DMS79 treated with DMSO at 0.1 percent for 48 hours (cell line): Measurements from ENCODE around the gene NFIA.

Experiments
- DNase-seq: peaks from one replicate; lab custom pipeline; 2025; lab: John Stamatoyannopoulos, UW

Gene NFIA

DNA sequence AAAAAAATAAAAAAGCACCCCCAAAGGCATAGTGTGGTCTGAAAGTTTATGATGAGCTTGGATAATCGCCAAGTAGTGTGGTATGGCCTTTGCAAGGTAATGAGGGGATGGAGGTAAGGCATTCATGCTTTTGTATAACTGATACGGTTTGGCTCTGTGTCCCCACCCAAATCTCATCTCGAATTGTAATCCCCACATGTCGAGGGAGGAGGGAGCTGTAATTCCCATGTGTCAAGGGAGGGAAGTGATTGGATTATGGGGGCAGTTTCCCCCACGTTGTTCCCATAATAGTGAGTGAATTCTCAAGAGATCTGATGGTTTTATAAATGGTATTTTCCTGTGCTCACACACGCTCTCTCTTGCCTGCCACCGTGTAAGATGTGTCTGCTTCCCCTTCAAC is 215.5 kb downstream of the NFIA start:
- DNase-seq: no peak

DNA sequence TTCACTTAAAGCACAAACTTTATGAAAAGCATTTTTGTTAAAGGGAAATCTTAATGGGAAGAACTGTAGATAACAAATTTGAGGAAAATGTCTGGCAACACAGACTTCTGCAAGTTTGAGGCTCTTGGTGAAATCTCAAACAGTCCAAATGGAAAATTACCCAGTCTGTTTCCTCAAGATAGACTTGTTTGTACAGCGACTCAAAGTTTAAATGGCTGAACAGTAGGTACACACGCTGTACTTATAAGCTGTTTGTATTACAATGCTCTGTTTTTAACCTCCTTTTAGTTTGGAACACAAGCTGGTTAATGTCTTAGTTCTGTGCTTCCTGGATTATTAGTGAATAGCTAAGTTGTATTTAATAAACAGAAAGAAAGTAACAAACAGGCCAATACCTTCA is 217.1 kb downstream of the NFIA start:
- DNase-seq: no peak

- DNase-seq: no peak
Observed at GRCh38 chr1:61300899-61301298, 218.5 kb downstream of the NFIA start.

- no peak for DNase-seq
Observed at GRCh38 chr1:61301824-61302657, 219.7 kb downstream of the NFIA start.

DNA sequence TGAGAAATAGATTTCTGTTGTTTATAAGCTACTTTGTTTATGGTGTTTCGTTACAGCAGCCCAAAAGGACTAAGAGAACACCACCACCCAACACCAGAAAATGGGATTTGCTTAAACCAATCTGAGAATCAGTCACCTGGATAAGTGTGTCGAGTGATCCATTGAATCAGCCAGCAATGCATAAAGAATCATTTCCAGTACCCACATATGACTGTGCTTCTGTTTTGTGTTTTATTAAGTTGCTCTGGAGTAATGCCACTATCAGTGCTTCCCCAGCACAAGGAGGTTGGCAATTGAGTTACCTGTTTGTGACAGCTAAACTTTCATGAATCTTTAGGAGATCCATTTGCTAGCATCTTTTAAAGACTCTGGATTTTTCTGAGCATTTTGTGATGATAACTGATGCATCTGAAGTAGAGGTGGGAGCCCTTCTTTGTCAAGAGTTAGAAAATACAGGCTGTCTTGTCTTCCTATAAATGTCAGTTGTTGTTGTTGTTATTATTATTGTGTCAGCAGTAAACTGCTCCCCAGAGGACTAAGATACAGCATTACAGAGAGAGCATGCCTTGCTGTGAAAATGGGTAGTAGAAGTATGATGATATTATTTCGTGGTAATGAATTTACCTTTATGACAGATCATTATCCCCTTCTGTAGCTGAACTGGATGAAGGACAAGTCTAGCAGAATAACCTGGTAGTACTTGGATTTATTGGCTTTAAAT is 225.2 kb downstream of the NFIA start:
- DNase-seq: no peak

DNA sequence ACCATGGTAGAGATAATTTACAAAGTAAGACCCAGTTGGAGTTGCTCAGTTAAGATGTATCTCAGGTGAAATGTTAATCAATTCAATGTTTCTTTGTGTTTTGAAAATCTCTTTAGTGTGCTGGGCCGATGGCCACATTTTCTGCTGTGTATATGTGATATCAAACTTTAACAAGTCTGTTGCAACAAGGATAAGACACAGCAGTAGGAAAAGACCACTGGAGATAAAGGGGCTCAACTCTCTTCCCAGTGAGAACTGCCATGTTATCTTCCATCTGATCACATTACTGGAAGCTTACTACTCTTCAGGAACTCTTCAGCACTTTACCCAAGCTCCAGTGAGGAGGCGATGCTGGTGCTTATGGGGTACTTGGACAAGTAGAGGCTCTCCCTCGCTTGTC is 227.7 kb downstream of the NFIA start:
- DNase-seq: no peak

- no peak for DNase-seq
Observed at GRCh38 chr1:61310538-61310937, 228.2 kb downstream of the NFIA start.

DNA sequence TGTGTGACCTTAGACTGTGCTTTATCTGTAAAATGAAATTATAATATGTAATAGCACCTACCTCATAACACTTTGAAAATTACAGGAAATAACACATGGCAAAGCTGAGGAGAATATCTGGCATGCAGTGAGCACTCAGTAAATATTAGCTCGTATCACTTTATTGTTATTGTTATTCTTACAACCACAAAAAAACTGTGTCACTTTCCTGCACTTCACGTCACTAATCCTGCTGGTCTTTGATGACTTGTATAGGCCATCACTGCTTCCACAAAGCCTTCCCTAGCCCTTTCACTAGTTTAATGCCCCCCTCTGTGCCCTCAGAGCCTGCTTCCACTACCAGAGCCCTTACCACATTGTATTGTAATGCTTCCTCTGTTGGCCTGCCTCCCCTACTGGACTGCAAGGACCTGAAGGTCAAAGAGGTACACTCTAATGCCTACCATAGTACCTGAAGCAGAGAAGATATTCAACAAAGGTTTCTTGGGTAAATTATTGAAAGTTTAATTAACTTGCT is 231.6 kb downstream of the NFIA start:
- no peak for DNase-seq

DNA sequence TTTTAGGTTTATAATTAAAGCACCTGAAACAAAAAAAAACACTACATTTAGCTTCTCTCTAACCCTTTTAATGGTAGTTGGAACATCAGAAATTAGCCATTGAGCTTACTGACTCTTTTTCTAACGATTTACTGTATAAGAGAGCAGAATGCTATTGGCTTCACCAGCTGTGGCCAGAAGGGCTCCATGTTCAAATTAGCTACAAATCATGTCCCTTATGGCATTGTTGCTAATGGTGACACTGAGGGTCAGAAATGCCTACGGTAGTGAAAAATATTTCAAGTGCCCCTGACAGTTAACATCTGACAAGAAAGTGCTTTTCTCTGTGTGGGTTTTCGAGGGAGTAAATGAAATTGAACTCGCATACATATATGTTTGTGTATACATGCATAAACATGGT is 232.7 kb downstream of the NFIA start:
- no peak for DNase-seq

DNA sequence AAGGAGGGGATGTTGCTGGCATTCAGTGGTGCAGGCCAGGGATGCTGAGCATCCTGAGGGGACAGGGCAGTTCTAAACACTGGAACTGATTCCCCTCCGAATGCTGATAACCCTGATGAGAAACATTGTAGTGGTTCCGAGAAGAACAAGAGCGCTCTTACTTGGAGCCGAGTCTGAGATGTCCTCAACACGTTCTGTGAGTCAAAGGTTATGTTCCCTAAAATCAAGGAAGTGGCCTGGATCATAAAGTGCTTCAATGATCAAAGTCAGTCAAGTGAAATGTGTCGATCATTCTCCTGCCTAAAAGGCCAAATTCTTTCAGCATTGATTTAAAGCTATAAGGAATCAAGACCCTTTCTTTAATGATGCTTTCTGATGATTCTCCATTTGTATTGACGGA is 234.1 kb downstream of the NFIA start:
- no peak for DNase-seq

DNA sequence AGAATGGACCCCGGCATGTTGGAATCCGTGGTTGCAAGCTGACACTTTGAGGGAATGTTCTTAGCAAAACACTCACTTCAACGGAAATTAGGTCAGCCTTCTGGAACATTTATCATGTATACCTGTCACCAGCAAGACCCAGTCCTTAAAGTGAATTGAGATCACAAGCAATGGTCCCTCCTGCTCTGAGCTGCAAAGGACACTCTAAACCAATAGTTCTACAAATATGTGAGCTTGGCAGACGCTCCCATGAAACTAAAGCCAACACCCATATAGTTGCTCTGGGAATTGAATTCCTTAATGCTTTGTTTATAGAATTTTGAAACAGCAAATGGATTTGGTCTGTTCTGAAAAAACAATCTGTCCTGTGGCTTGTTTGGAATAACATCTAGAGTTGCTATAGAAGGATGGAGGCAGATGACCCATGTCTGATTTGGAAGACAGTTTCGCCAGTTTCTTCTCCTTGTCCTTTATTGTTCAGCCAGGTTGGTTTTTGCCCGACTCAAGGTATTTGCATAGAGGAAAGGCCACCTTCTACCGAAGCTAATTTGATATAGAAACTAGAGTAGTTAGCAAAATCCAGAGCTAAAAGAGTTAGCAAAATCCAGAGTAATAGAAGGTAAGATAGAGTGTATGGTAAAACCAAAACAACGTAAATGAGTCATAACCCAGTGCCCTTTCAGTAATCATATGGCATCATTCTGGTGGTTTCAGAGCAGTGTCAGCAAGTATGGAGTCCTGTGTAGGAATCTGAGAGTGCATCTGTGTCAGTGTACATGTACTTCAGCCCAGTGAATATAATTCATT is 236.2 kb downstream of the NFIA start:
- DNase-seq: no peak

- no peak for DNase-seq
Observed at GRCh38 chr1:61320575-61320974, 238.2 kb downstream of the NFIA start.

DNA sequence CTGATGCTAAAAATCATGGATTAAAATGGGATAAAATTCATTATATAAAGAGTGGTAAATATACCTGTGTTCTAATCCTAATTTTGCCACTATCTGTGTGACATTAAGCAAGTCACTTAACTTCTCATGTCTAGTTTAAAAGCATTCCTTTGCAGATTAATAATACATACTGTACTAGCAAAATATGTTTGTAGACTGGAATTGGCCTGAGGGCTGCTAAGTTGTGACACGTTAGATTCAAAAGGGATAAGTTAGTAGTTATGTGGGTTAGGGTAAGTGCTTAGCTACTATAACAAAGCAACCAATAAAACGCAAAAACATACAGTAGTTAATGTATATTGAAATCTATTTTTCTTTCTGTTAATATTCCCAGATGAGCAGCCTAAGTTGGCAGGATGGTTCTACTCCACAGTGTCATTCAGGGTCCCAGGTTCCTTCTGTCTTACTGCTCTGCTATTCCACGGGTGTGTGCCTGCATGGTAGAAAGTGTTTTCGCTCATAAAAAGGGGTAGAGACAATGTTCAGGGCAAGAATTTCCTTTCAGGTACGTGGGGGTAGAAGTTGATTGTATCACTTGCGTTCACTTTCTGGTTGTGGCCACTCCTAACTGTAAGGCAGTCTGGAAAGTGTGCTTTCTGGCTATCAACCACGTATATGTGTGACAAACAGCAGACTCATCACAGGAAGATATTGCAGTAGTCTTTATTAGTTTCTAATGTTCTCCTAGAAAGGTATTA is 239.8 kb downstream of the NFIA start:
- DNase-seq: no peak

DNA sequence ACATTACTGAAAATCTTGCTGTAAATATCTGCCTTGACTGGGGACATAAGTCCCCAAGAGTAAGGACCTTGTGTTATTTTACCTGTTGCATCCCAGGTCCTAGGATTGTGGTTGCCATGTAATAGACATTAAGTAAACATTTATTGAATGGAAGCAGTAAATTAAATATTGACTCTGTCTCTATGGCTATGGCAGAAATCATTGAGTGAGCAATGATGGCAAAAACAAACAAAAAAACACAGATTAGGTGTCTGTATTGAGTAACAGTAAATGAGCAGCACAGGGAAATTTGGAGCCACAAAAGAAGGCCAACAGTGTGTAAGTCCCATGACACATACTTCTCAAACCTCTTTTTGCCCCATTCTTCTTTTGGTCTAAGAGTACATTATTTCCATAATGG is 240.4 kb downstream of the NFIA start:
- DNase-seq: no peak

- DNase-seq: no peak
Observed at GRCh38 chr1:61323681-61324328, 241.4 kb downstream of the NFIA start.

DNA sequence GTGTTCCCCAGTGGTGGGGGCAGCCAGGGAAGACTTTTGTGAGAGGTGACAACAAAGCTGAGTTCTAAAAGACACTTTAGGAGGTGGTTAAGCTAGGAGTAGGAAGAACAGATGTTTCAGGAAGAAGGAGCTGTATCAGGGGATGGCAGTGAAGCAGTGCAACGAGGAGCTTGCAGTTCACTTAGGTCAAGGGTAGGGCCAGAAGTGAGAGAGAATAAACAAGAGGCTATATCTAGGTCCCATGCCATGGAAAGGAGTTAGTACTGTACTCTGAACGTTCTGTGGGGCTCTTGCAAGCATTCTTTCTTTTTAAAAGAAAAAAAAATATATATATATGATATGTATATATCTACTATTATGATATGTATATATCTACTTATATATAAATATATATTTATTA is 244.4 kb downstream of the NFIA start:
- no peak for DNase-seq

GRCh38 chr1:61327436-61327835 is 245.1 kb downstream of the NFIA start:
- no peak for DNase-seq

DNA sequence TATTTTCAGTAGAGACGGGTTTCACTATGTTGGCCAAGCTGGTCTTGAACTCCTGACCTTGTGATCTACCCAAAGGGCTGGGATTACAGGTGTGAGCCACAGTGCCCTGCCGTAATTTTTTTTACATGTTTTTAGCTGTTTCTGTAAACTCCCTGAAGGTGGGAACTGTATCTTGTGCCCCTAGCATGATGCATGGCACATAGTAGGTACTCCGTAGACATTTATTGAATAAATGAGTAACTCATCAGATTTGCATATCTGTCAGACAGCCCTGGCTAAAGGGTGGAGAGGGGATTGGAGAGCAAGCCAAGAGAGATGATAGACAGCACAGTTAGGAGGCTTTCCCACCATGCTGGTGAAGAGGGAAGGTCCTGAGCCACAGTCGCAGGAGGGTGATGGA is 247.2 kb downstream of the NFIA start:
- DNase-seq: no peak

DNA sequence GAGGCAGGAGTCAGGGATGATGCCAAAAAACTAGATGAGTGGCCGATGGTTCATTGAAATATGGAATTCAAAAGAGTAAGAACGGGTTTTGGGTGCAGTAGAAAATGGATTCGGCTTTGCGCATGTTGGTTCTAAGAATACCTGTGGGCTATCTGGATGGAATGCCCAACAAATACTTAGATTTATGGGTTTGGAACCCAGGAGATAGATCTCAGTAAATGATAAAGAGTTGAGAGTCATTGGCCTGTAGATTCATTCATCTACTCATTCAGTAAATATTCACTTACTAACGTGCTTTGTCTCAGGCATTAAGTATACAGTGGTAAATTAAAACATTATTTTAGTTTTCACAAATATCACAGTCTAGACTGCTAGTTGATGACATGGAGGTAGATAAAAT is 247.7 kb downstream of the NFIA start:
- no peak for DNase-seq

DNA sequence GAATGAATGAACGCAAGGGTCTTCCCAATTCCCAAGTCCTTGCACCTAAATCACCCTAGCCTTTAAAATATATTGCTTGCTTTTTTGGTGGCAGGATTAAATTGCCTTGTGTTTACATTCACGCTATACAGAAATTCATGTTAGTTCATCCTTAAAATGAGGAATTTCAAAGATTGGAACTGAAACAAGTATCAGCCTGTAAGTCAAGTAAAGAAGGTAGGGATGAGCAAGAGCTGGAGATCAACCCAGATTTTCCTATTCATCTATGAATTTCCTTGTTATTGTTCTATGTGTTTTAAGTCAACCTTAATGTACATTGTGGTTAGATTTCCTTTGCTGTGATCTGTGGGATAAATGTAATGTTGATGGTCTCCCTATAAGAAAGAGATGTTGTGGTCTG is 248.2 kb downstream of the NFIA start:
- no peak for DNase-seq

DNA sequence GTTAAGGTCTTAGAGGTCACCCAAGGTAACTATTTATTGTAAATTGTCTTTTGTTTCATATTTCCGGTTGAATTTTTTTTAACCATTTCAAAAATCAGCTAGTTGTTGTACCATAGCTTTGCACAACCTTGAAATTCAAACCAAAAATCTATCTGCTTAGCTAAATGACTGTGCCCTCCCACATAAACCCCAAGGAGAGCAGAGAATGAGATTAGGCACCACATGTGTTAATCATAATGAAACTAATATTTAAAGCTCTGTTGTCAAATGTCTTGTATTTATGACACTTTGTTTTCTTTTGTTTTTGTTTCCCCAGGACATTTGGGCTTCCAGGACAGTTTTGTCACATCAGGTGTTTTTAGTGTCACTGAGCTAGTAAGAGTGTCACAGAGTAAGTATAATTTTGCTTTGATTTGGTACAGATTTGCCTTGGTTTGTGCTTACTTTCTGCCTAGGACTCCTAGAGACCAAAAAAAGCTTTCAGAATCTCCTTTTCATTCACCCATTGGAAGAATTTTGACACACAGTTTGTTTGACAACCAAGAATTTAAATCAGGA is 249.9 kb downstream of the NFIA start:
- DNase-seq: no peak
